SK-N-MC (cell line): ENCODE results near the gene ACAA2.

Experiments
- DNase-seq: peaks from one replicate; pipeline ENCODE4 v3.0.0-alpha.2; 2011; ENCODE audit warnings: low read depth, low spot score
- H3K27ac ChIP-seq: fragments of 200-600 bp; sonication (generic); 2 replicates; pipeline ENCODE4 v1.5.1; 2016; ENCODE audit warnings: mixed run types
- H3K36me3 ChIP-seq: fragments of 200-600 bp; sonication (generic); 2 replicates; pipeline ENCODE4 v1.6.1; 2017; ENCODE audit warnings: antibody characterized with exemption, low read length, mixed read lengths; ENCODE audit not compliant: insufficient read depth
- H3K4me3 ChIP-seq: fragments of 200-600 bp; sonication (generic); 2 replicates; pipeline ENCODE4 v1.5.1; 2016
- H3K9ac ChIP-seq: fragments of 200-600 bp; sonication (generic); 2 replicates; pipeline ENCODE4 v1.8.0; 2017; ENCODE audit warnings: mixed run types, mixed read lengths; ENCODE audit not compliant: insufficient read length
- H3K9me3 ChIP-seq: fragments of 200-600 bp; sonication (generic); 2 replicates; pipeline ENCODE4 v1.6.1; 2017; ENCODE audit warnings: low read depth, mild to moderate bottlenecking, antibody characterized with exemption, low read length, moderate library complexity, mixed read lengths
- EZH2 ChIP-seq: fragments of 200-600 bp; sonication (generic); IDR thresholded peaks from one replicate; pipeline ENCODE4 v1.6.1; 2017; ENCODE audit warnings: antibody characterized with exemption
- FOXP2 ChIP-seq: optimal IDR thresholded peaks from 2 replicates; pipeline ENCODE3; 2011; ENCODE audit warnings: mild to moderate bottlenecking, moderate library complexity; ENCODE audit not compliant: insufficient read depth; ENCODE audit errors: extremely low read length, control extremely low read depth
- POLR2AphosphoS5 ChIP-seq: IDR thresholded peaks from 2 replicates; pipeline ENCODE4 v1.6.1; 2012; ENCODE audit warnings: mild to moderate bottlenecking, low read depth, low read length, borderline replicate concordance

Gene ACAA2

GRCh38 chr18:49743117-49743567, 70.2 kb downstream of the ACAA2 start:
- H3K9ac ChIP-seq: no peak overlapping the region
- H3K27ac ChIP-seq: no peak overlapping the region
- TF ChIP-seq FOXP2 (no peak), EZH2 (no peak), POLR2AphosphoS5 (no peak)

GRCh38 chr18:49742316-49743116, 70.8 kb downstream of the ACAA2 start:
- Histone ChIP-seq H3K27ac (no peak overlapping the region), H3K9ac (no peak overlapping the region), H3K9me3 (no peaks in the 10 kb centered on the region), H3K4me3 (no peak overlapping the region), H3K36me3 (no peaks in the 10 kb centered on the region)
- TF ChIP-seq EZH2 (no peak), FOXP2 (no peak), POLR2AphosphoS5 (no peak)
- DNase-seq: no peak

More at GRCh38 chr18:49743117-49743567, 70.2 kb downstream of the ACAA2 start:
- H3K36me3 ChIP-seq: no peaks in the 10 kb centered on the region
- H3K9me3 ChIP-seq: no peaks in the 10 kb centered on the region
- no peak for DNase-seq
- no peak overlapping the region for H3K4me3 ChIP-seq

GRCh38 chr18:49739275-49739674, 74.1 kb downstream of the ACAA2 start:
- Histone ChIP-seq H3K9ac (no peak overlapping the region), H3K27ac (no peak overlapping the region), H3K4me3 (no peak overlapping the region), H3K36me3 (no peaks in the 10 kb centered on the region), H3K9me3 (no peaks in the 10 kb centered on the region)
- TF ChIP-seq FOXP2 (no peak), POLR2AphosphoS5 (no peak), EZH2 (no peak)
- DNase-seq: no peak

- no peak for DNase-seq
- H3K9ac ChIP-seq: no peak overlapping the region
- no peaks in the 10 kb centered on the region for H3K9me3 ChIP-seq
- H3K4me3 ChIP-seq: no peak overlapping the region
- no peak overlapping the region for H3K27ac ChIP-seq
- no peaks in the 10 kb centered on the region for H3K36me3 ChIP-seq
- TF ChIP-seq EZH2 (no peak), FOXP2 (no peak), POLR2AphosphoS5 (no peak)
These were observed 74.6 kb downstream of the ACAA2 start for GRCh38 chr18:49738721-49739120.

- no peak for DNase-seq
- Histone ChIP-seq H3K9ac (no peak overlapping the region), H3K36me3 (no peaks in the 10 kb centered on the region), H3K27ac (no peak overlapping the region), H3K4me3 (no peak overlapping the region), H3K9me3 (no peaks in the 10 kb centered on the region)
- TF ChIP-seq POLR2AphosphoS5 (no peak), EZH2 (no peak), FOXP2 (no peak)
These were observed 78.5 kb downstream of the ACAA2 start for GRCh38 chr18:49734836-49735235.

GRCh38 chr18:49733896-49734585, 79.3 kb downstream of the ACAA2 start:
- DNase-seq: no peak
- Histone ChIP-seq H3K9ac (no peak overlapping the region), H3K4me3 (no peak overlapping the region), H3K27ac (no peak overlapping the region), H3K36me3 (no peaks in the 10 kb centered on the region), H3K9me3 (no peaks in the 10 kb centered on the region)
- TF ChIP-seq POLR2AphosphoS5 (no peak), EZH2 (no peak), FOXP2 (no peak)

GRCh38 chr18:49733321-49733720, 80.0 kb downstream of the ACAA2 start:
- Histone ChIP-seq H3K9me3 (no peaks in the 10 kb centered on the region), H3K4me3 (no peak overlapping the region), H3K36me3 (no peaks in the 10 kb centered on the region), H3K27ac (no peak overlapping the region), H3K9ac (no peak overlapping the region)
- no peak for DNase-seq
- TF ChIP-seq FOXP2 (no peak), EZH2 (no peak), POLR2AphosphoS5 (no peak)
